T-helper 17 cell (primary cell): ENCODE data around the gene SIK3. TPM values are rescaled to one million over a fixed set of nuclear protein-coding genes. Genes with fewer than 3 reads are reported as not detected.

Experiments used
- ATAC-seq: fragments of 150-1000 bp; cut with Tn5 transposase; 2 replicates; pipeline ENCODE4 v1.10.0; 2021; ENCODE audit warnings: mild to moderate bottlenecking, moderate library complexity
- DNase-seq, 3 donors: peaks; one replicate each; pipeline versions ENCODE4 v3.0.0 to v3.0.0-alpha.2; 2020 to 2021
- H3K9me3 ChIP-seq: one replicate; pipeline ENCODE4 v1.7.0; 2013; ENCODE audit warnings: low read length, mild to moderate bottlenecking; ENCODE audit not compliant: control insufficient read depth, poor library complexity, severe bottlenecking
- H3K27ac Mint-ChIP-seq: one replicate; pipeline ENCODE4 v1.8.0; 2022; ENCODE audit warnings: mild to moderate bottlenecking, moderate library complexity, mixed read lengths
- H3K27me3 Mint-ChIP-seq: one replicate; pipeline ENCODE4 v1.8.0; 2022; ENCODE audit warnings: mixed read lengths
- H3K36me3 Mint-ChIP-seq: one replicate; pipeline ENCODE4 v1.8.0; 2022; ENCODE audit warnings: low read depth, mixed read lengths
- H3K4me1 Mint-ChIP-seq: one replicate; pipeline ENCODE4 v1.8.0; 2022; ENCODE audit warnings: mild to moderate bottlenecking, mixed read lengths
- H3K4me3 Mint-ChIP-seq: one replicate; pipeline ENCODE4 v1.8.0; 2022; ENCODE audit warnings: mild to moderate bottlenecking, moderate library complexity, mixed read lengths
- total RNA-seq, 4 donors: library from RNA in 2 of 4; stranded (reverse) in 2 of 4; gene quantifications; one replicate each; pipeline ENCODE4 v1.2.3 and lab custom pipeline; 2022 to 2026

Gene SIK3
- total RNA-seq, 2 donors from 2014 or later: 82.7 to 87.5 TPM

GRCh38 chr11:116936754-116937446, 161.3 kb downstream of the SIK3 start:
- DNase-seq: no peak
- peak overlapping the region; percentile 61 for H3K27ac Mint-ChIP-seq
- H3K36me3 Mint-ChIP-seq: peaks cover 8% of the 10 kb centered on the region
- ATAC-seq: no peak
- no peaks in the 10 kb centered on the region for H3K9me3 ChIP-seq
- no peak overlapping the region for H3K4me3 Mint-ChIP-seq
- H3K4me1 Mint-ChIP-seq: peaks cover 17% of the 10 kb centered on the region
- H3K27me3 Mint-ChIP-seq: no peaks in the 10 kb centered on the region

GRCh38 chr11:116935514-116935913, 162.7 kb downstream of the SIK3 start:
- no peaks in the 10 kb centered on the region for H3K9me3 ChIP-seq
- no peak overlapping the region for H3K27ac Mint-ChIP-seq
- H3K4me1 Mint-ChIP-seq: peaks cover 30% of the 10 kb centered on the region
- no peak for ATAC-seq
- H3K27me3 Mint-ChIP-seq: no peaks in the 10 kb centered on the region
- no peak for DNase-seq
- peaks cover 8% of the 10 kb centered on the region for H3K36me3 Mint-ChIP-seq
- H3K4me3 Mint-ChIP-seq: no peak overlapping the region

- Mint-ChIP-seq H3K27ac (peak overlapping the region; percentile 97), H3K4me3 (no peak overlapping the region), H3K4me1 (peaks cover 34% of the 10 kb centered on the region), H3K27me3 (no peaks in the 10 kb centered on the region), H3K36me3 (peaks cover 8% of the 10 kb centered on the region)
- no peak for ATAC-seq
- H3K9me3 ChIP-seq: no peaks in the 10 kb centered on the region
- no peak for DNase-seq
Measured at GRCh38 chr11:116935089-116935488, 163.1 kb downstream of the SIK3 start.

- Mint-ChIP-seq H3K36me3 (peaks cover 8% of the 10 kb centered on the region), H3K27ac (peak overlapping the region; percentile 97), H3K4me3 (no peak overlapping the region), H3K27me3 (no peaks in the 10 kb centered on the region), H3K4me1 (peaks cover 38% of the 10 kb centered on the region)
- H3K9me3 ChIP-seq: no peaks in the 10 kb centered on the region
- DNase-seq (no peak), ATAC-seq (no peak)
Measured at GRCh38 chr11:116933961-116934360, 164.3 kb downstream of the SIK3 start.

- no peak for ATAC-seq
Measured at GRCh38 chr11:116932181-116932580, 166.0 kb downstream of the SIK3 start.

GRCh38 chr11:116931206-116931953, 166.8 kb downstream of the SIK3 start:
- DNase-seq: peak in 1 of 3 donors; percentile 26
- Mint-ChIP-seq H3K4me1 (peaks cover 54% of the 10 kb centered on the region), H3K27me3 (no peaks in the 10 kb centered on the region), H3K4me3 (peak overlapping the region; percentile 75), H3K27ac (peak overlapping the region; percentile 97), H3K36me3 (peaks cover 1% of the 10 kb centered on the region)
- peak; percentile 70 for ATAC-seq
- H3K9me3 ChIP-seq: no peaks in the 10 kb centered on the region

More at GRCh38 chr11:116932181-116932580, 166.0 kb downstream of the SIK3 start:
- H3K9me3 ChIP-seq: no peaks in the 10 kb centered on the region
- Mint-ChIP-seq H3K4me3 (peak overlapping the region; percentile 75), H3K36me3 (peaks cover 8% of the 10 kb centered on the region), H3K27ac (peak overlapping the region; percentile 97), H3K27me3 (no peaks in the 10 kb centered on the region), H3K4me1 (peaks cover 54% of the 10 kb centered on the region)
- no peak for DNase-seq

GRCh38 chr11:116930586-116930985, 167.6 kb downstream of the SIK3 start:
- H3K9me3 ChIP-seq: no peaks in the 10 kb centered on the region
- H3K4me1 Mint-ChIP-seq: peaks cover 56% of the 10 kb centered on the region
- no peaks in the 10 kb centered on the region for H3K36me3 Mint-ChIP-seq
- ATAC-seq (no peak), DNase-seq (no peak)
- peak overlapping the region; percentile 97 for H3K27ac Mint-ChIP-seq
- peak overlapping the region; percentile 75 for H3K4me3 Mint-ChIP-seq
- H3K27me3 Mint-ChIP-seq: no peaks in the 10 kb centered on the region

- Mint-ChIP-seq H3K4me3 (peak overlapping the region; percentile 75), H3K27me3 (no peaks in the 10 kb centered on the region), H3K27ac (peak overlapping the region; percentile 97), H3K36me3 (no peaks in the 10 kb centered on the region), H3K4me1 (peaks cover 57% of the 10 kb centered on the region)
- no peaks in the 10 kb centered on the region for H3K9me3 ChIP-seq
- DNase-seq: peak in 1 of 3 donors; percentile 21
- peak; percentile 48 for ATAC-seq
Measured at GRCh38 chr11:116930177-116930576, 168.1 kb downstream of the SIK3 start.

GRCh38 chr11:116929414-116930090, 168.7 kb downstream of the SIK3 start:
- peak overlapping the region; percentile 97 for H3K27ac Mint-ChIP-seq
- H3K27me3 Mint-ChIP-seq: no peaks in the 10 kb centered on the region
- peaks cover 4% of the 10 kb centered on the region for H3K36me3 Mint-ChIP-seq
- no peak for ATAC-seq
- H3K9me3 ChIP-seq: no peaks in the 10 kb centered on the region
- peaks cover 63% of the 10 kb centered on the region for H3K4me1 Mint-ChIP-seq
- peak overlapping the region; percentile 75 for H3K4me3 Mint-ChIP-seq
- no peak for DNase-seq

GRCh38 chr11:116928845-116929244, 169.4 kb downstream of the SIK3 start:
- Mint-ChIP-seq H3K4me1 (peaks cover 62% of the 10 kb centered on the region), H3K4me3 (peak overlapping the region; percentile 66), H3K27ac (peak overlapping the region; percentile 97), H3K36me3 (peaks cover 4% of the 10 kb centered on the region), H3K27me3 (no peaks in the 10 kb centered on the region)
- H3K9me3 ChIP-seq: no peaks in the 10 kb centered on the region
- ATAC-seq (no peak), DNase-seq (no peak)

- no peaks in the 10 kb centered on the region for H3K9me3 ChIP-seq
- Mint-ChIP-seq H3K36me3 (peaks cover 4% of the 10 kb centered on the region), H3K27ac (peak overlapping the region; percentile 97), H3K27me3 (no peaks in the 10 kb centered on the region), H3K4me3 (peak overlapping the region; percentile 66), H3K4me1 (peaks cover 60% of the 10 kb centered on the region)
- DNase-seq (peak in 1 of 3 donors; percentile 6), ATAC-seq (peak; percentile 63)
Measured at GRCh38 chr11:116928102-116928777, 170.0 kb downstream of the SIK3 start.

GRCh38 chr11:116927163-116927974, 170.9 kb downstream of the SIK3 start:
- H3K9me3 ChIP-seq: no peaks in the 10 kb centered on the region
- DNase-seq (peak in 1 of 3 donors; percentile 8), ATAC-seq (peak; percentile 12)
- H3K36me3 Mint-ChIP-seq: peaks cover 4% of the 10 kb centered on the region
- H3K27ac Mint-ChIP-seq: peak overlapping the region; percentile 97
- peaks cover 55% of the 10 kb centered on the region for H3K4me1 Mint-ChIP-seq
- H3K27me3 Mint-ChIP-seq: no peaks in the 10 kb centered on the region
- peak overlapping the region; percentile 36 for H3K4me3 Mint-ChIP-seq
